ENCODE results near the gene CCDC146.
A peak's percentile ranks its signal among the peaks of the same experiment; 100 is the strongest.
"Not testable (repeated sequence)": the region's sequence is repeated elsewhere in the genome, so short reads cannot be mapped to it uniquely, and the experiment has no call there.

CCDC146 gene

DNA sequence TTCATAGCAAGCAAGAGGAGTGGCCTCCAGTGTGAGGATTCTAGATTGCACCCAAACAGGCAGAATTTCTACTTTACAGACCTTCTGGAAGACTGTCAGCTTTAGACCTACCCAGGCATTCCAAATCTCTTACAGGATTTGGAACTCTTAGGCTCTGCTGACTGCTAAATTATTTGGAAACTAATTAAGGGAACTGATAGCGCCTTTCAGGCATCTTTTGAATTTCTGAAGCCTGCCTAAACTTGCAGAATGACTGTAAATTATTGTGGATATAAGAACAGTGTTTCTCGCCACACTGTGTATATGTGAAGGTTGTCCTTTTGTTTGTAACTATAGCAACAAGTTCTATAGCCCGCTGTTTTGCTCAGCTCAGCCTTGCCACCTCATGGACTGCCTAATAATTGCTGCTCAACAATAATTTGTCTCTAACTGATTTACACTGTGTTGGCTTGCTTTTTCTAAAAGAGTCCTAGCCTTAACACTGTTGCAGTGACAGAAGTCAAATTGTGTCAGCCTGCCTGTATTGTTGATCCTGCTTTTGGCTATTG, 32.6 kb downstream of the CCDC146 start:
- not testable (repeated sequence) for DNase-seq

DNA sequence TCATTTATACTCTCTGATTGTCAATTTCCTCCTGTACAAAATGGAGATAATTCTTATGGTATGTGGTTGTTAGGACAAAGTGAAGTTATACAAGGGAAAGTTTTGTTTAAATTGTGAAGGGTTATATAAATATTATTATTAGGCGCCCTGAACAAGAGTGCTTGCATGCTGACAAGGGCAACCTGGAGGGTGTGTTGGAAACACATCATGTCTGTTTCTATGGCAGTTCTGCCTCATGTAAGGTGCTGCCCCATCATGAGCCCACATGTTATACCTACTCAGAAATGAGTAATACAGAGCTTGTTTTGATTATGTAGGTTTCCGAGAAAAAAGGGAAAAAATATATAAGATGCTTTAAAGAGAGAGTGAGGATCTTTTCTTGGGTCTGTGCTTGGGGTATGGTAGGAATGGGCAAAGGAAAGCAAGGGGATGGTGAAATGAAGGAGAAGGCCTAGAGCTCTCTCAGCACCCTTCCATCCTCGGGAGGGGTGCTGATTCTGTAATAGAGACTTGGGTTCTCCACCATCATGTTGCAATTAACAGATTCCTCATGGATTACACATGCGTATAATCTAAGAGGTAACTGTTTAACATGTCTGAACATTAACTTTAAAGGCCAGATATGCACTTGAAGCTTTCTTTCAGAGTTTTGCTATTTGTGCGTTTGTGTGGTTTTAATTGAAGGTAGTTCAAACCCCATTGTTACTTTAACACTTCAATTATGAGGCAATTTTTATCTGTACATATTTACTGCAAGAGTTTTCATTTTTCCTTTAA, 33.4 kb downstream of the CCDC146 start:
- not testable (repeated sequence) for DNase-seq

DNA sequence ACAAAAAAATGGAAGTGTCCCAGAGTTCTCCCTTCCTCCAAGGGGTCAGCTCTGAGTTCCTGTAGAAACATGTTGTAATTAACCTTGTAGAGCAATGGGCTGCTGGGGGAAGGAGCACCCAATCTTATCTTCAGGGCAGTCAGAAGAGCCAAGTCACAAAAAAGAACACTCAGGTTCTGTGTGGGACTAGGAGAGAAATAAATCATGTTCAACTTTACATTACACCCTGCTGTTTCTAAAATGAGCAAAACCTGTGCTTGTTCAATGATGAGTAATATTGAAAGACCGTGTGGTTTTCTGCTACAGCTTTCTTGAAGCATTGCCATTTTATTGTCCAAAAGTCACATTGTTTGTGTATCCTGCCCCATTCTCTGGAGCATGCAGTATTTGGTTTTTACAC, 34.6 kb downstream of the CCDC146 start:
- not testable (repeated sequence) for DNase-seq

DNA sequence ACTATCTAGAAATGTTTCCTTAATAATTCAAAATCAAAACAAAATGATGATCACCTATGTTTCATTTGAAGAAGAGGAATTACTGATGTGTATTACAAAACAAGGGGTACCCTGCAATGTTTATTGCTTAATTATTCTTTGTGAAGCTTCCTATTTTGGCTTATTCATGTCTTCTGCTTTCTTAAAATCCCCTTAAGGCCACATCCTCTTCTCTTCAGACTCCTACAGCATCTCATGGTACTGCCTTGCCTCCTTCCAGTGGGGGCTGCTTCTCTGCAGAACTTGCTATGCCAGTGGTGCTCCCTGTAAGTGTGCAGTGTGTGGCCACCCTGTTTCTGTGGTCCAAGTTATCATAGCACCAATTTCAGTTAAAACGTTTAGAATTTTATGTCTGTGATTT, 35.0 kb downstream of the CCDC146 start:
- no peak for DNase-seq

DNA sequence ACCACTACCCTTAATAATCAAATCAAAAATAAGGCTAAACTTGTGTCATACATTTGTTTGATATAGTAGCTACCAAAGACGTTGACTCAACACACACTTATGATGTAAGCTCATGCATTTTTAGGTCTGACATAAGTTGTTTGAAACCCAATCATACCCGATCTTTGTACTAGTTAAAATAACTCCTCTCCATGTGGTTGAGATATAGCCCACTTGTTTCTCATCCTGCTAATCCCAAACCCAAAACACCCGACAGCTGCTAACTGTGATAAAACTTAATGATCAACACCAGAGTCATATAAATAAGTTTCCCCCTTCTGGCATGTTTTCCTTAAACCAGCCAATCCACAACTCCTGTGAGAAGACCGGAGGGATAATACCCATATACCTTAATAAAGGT, 48.7 kb downstream of the CCDC146 start:
- DNase-seq: not testable (repeated sequence)

DNA sequence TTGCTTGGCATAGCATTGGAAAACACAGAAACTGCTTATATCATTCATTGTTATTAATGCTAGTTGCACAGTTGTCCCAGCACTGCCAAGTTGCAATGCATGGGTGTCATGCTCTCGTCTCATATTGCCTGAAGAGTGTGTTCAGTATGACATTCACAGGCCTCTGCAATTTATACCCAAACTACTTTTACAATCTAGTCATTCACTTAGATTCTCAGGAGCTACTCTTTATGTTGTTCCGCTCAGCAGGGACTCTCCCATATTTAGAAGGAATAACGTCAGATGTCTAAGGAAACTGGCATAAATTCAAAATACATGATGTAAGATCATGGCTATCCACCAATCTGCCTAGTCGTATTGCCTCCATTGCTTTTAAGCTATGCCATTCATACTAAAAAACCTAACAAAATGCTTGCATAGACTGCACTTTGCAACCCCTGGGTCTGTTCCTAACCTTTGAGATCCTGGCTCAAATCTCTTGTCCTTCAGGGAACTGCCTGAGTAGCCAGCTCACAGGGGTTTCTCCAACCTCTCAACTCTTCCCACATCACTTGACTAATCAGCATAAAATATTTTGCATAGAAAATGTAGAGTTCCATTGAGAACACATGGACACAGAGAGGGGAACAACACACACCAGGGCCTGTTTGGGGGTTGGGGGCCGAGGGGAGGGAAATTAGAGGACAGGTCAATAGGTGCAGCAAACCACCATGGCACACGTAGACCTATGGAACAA, 50.2 kb downstream of the CCDC146 start:
- DNase-seq: not testable (repeated sequence)

DNA sequence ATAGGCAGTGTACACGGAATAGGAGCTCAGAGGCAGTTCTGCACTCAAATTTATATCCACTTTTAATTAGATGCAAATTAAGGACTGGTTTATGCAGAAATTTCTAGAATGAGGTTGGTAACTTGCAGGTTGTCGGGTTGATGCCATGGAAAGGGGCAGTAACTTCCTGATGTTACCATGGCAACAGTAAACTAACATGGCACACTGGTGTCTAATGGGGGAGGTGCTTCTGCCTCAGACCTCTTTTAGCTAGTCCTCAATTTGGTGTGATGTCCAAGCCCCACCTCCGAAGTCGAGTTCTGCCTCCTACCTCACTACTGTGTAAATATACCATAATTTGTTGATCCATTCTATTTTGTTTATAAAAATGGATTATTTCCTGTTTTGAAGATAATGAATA, 52.0 kb downstream of the CCDC146 start:
- not testable (repeated sequence) for DNase-seq

DNA sequence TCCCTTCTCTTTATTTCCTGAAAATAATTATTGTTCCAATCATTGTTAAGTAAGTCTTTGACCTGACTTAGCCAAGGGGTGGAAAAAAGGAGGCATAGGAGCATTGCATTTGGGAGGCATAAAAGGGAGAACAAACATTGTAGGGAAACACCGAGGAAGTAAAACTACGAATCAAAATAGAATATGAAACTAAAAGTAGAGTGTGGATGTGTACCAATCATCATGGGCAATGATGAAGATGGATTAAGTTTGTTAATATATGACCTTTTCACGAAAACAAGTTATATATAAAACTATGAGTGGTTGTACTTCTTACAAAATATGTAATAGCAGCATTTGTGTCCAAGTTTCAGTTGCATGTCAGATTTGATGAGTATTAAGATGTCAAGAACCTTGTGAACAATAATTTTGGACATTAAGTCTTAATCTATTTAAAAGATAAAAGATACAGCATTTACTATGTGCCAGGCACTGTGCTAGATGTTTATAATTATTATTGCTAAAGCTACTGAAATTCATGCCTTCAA, 52.9 kb downstream of the CCDC146 start:
- DNase-seq: not testable (repeated sequence)

DNA sequence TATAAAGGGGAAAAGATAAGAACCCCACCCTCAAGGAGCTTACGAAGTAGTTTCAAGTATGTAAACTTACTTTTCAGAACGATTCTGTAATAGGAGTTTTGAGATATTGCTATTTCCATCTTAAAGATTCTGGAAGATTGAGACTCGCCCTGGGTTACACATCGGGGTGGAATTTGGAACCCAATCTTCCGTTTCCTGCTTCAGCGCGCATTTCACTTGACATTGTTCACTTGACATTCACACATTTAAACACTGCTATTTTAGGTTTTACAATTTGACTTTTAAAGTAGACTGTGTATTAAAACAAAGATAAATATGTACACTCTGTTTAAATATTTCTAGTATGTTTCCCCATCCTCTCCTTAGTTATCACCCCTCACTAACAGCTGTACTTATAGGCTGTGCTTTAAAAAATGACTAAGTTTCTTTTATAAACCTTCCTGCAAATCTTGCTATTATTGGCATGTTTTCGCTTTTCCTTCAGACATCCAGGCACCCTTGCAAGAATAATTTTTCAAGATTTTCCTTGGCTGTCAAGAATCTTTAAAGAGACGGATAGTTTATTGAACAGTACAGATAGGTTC, 55.0 kb downstream of the CCDC146 start:
- DNase-seq: not testable (repeated sequence)

DNA sequence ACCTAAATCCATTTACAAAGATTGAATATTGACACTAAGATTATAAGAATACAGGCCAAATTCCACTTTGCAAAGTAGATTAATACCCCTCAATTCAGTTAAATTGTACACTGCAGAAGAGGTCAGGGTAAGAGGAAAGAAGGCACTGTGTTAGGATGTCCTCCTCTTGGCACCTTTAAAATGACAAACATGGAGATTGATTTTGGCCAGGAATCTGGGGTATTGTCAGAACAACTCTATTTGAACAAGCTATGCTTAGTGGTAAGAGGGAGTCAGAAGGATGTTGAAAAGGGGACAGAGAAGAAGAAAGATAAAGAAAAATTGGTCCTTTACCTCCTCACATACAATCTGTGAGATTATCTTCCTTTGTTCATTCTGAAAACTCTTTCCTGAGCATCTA, 55.6 kb downstream of the CCDC146 start:
- DNase-seq: not testable (repeated sequence)

DNA sequence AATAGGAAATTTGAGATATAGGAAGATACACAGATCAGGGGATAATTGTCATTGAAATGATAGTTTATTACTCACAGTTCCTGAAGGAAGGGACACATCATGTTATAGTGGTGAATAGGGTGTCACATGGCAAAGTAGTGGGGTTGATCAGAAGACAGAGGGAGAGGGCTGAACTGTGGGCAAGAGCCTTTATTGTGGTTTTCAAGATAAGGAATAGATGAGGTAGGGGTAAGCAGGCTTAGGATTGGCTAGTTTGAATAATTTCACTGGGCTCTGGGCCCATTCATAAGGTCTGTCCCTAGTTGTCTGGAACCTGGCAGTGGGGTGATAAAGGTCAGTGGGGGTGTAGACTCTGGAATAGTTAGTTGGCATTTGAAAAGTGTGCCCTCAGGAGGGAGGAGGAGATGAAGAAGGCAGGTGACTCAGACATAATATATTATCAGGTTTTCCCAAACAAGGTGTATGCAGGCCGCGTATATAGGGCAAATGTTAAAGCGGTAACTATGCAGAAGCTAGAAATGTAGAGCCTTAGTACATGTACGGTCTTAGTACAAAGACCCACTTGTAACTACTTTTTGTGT, 58.7 kb downstream of the CCDC146 start:
- no peak for DNase-seq

DNA sequence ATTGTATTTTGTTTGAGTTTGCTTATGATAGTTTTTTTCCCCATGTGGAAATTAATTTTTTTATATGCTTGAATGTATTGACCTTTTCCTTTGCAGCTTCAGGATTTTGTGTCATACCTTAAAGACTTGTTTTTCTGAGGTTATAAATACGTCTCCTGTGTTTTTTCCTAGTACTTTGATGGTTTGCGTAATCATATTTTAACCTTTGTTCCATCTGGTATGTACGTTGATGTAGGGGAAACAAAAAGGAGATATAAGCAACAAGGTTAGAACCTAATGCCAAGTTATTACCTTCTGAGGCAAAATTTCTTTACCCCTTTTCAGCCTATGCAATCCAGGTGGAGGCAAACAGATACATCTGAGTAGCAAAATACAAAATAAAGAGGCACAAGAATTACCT, 59.3 kb downstream of the CCDC146 start:
- no peak for DNase-seq

DNA sequence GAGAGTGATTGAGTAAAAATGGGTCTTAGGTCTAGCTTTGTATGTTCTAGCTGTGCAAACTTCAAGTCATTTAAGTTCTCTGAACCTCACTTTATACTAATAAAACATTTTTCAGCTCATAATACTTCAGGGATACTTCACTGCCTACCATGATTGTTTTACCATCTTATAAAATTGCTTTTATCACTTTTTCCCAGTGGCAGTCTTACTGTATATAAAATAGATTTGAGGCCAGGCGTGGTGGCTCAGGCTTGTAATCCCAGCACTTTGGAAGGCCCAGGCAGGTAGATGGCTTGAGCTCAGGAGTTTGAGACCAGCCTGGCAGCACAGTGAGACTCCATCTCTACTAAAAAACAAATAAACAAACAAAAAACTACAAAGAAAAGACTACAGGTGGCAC, 59.8 kb downstream of the CCDC146 start:
- DNase-seq: no peak

DNA sequence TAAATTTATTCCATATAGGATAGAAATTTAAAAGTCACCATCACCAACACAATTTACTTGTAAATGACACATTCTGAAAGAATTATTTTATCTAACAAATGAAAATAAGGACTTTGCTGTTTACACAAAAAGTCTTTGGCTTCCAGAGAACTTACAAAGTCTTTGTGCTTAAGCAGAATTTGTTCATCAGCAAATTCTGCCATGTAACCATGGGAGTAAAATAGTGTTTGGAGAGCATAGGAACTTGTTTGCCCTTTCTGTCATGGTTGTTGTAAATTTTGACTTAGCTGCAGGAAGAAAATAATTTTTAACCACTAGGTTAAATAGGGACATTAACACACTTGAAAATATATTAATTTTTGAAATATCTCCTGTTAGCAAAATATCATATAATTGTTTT, 62.0 kb downstream of the CCDC146 start:
- DNase-seq: no peak

DNA sequence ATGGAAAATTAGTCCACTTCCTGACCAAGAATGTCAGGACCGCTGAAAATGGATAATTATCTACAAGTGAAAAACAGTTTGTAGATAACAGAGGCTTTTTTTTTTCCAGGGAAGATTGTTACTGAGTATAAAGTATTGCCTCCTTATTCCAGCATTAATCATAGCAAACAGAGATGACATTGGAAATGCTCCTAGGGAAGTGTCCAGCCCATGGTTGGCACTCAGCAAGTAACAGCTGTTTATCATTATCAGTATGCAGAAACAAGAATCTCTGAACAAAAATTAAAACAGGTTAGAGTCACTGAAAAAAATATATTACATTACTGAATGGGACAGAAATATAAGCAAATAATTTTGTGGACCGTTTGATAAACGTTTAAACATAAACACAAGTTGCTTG, 62.6 kb downstream of the CCDC146 start:
- DNase-seq: no peak

DNA sequence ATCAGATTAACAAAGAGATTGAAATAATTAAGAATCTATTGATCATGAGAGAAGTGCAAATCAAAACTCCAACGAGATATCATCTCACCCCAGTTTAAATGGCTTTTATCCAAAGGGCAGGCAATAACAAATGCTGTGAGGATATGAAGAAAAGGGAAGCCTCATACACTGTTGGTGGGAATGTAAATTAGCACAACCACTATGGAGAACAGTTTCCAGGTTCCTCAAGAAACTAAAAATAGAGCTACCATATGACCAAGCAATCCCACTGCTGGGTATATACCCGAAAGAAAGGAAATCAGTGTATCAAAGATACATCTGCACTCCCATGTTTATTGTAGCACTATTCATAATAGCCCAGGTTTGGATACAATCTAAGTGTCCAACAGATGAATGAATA, 63.5 kb downstream of the CCDC146 start:
- no peak for DNase-seq

DNA sequence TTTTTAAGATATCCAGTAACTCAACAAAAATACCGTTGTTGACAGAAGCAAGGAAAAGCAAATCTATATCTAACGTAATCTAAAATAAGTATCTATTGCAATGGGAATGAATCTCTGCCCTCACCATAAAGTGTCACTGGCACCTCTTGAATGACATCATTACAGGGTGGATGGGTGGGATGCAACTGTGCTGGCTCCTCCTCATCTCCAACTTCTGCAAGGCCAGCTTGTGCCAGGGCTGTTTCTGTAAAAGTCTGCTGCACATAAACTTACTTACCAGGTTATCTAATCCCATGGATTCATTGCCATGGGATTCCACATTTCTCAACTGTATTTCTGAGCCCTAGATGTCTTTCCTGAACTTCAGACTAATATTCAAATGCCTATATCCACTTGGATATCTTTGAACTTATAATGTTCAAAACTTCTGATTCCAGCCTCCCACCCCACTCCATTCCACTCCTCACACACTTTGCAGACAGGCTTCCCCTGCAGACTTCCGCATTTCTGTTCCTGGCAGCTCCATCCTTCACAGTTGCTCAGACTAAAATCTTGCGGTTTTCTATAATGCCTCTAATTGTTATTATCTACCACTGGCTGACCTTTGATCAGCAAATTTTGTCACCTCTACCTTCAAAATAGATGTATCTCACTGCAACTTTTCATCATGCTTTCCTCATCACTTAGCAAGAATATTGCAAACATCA, 66.5 kb downstream of the CCDC146 start:
- DNase-seq: no peak

DNA sequence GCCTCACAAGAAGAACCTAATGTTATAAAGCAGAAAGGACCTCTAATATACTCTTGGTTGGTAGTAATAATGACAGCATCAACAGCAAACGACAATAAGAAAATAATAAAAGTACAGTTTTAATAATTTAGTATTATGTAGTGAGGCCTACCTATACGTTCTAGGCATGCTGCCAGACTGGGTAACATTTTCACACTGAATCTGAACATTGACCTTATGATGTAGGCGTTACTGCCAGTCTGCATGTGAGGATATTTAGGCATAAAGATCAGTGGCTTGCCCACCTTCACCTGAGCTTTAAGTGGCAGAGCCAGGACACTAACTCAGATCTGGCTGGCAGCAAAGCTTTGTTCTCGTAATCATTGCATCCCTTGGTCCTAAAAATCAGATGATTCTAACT, 74.7 kb downstream of the CCDC146 start:
- DNase-seq: no peak

DNA sequence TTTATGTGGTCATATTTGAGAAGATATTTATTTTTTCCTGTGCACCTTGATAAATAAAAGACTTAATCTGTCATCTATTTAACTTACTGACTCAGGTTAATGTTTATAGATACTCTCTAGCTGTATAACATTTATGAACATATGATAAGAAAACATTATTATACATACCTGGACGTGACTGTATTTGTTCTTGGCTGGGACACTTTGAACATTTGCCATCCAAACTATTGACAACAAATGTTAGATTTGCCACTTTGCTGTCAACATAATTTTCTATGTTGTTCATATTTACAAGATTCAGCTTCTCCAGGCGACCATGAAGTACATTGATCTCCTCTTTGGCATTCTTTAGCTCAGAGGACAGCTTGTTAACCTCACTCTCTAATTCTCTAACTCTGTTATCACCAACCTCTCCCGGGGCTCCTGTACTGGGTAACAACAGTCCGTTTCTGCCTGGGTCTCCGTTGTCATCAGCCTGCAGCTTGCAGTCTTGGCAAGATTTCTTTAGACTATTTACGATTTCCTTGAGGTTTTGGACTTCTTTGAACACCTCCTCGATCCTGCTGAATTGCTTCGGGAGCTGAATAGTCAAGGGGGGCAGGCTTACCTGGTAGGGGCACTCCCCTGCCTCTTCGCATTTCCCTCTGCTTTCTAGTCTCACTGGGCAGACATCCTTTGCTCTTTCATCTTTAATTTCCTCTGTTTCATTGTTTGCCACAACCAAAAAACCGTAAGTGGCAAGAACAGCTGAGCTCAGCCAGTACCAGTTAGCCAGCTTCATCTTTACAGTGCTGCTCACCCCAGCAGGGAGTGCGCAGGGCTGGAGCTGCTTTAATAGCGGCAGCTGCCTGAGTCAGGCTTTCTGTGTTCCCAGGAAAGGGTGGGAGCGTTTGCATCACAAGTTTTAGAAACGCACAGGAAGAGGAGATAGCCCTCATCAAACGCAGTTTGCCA, 76.9 kb downstream of the CCDC146 start, which contains the start of gene FGL2:
TSS of gene FGL2 (minus strand) at position 807 of the 954 bp plus-strand sequence. CDS start at position 781, 26 bp downstream.
- DNase-seq: peak; percentile 19

DNA sequence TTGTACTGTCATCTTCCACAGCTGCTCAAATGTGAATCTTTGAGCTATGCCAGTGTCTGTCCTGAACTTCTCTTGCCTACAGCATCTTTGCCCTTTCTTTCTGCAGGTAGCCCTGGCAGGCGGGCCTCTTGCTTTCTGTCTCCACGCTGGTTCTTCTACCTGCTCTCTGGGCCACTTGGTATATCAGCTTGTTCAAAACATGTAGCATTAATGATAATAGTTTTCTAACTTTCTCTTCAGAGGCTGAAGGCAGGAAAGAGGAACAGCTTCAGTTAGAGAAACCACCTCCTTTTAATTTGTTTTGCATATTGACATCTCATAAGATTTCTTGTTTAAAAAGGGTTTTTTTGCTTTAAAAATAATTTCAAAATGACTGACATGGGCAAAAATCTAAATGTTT, 78.1 kb downstream of the CCDC146 start:
- no peak for DNase-seq

DNA sequence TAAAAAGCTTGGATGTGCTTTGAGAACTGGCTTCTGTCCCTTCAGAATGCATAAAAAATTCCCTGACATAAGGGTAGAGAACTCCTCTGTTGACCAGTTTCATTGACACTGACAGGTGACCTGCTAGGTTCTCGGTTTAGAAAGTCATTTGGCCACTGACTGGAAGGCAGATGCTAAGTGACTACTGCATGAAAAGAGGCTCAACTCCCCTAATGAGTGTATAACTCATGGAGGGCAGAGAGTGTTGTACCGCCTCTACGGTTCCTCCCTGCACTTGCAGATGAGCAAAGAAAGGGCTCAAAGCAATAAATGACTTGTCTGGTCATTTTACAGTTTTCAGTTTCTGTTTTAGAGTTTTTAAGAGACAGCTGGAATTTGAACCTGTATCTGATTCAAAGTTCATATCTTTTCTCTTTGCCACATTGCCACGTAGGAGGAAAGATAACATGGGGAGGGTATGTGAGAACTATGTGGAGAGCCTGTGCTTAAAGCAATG, 80.1 kb downstream of the CCDC146 start:
- DNase-seq: no peak
